HG03108 (cell line): Measurements from ENCODE around the gene CTNNA3.

Source experiments
- ATAC-seq: cut with Tn5 transposase; IDR thresholded peaks from one replicate; pipeline ENCODE4 v1.9.1; 2021; ENCODE audit warnings: moderate library complexity; ENCODE audit not compliant: unreplicated experiment

CTNNA3 gene

DNA sequence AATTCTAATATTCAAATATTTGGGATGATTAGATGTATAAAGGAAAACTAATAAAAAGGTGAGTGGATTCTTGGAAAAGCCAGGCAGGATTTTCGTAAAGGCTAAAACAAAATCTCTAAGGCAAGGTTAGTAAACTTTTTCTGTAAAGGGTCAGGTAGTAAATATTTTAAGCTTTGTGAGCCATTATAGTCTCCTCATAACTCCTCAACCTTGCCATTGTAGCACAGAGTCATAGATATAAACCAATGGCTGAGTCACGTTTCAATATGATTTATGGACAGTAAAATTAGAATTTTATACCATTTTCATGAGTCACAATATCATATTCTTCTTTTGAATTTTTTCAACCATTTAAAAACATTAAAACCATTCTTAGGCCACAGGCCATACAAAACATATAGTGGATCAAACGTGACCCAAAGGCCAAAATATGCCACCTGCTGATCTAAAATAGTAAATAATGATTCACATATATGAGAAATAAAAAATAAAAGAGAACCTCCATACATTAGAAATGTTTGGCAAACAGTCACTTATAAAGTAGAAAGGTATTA is 1422.0 kb downstream of the CTNNA3 start:
- no peak for ATAC-seq

DNA sequence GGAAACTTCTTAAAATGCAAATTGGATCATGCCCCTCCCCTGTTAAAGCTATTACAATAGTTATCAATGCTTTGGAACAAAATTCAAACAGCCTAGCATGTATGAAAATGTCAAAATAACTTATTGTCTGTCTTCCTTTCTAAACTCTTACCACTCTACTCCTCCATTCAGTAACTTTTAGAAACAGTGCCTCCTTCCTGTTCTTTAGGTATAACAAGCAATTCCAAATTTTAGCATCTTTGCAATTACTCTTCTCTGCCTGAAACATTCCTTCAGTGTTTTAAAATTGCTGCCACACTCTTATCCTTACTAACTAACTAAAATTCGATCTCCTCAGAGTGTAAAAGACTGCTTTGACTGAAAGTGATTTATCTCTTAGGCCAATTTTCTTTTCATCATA is 1430.6 kb downstream of the CTNNA3 start:
- ATAC-seq: no peak

DNA sequence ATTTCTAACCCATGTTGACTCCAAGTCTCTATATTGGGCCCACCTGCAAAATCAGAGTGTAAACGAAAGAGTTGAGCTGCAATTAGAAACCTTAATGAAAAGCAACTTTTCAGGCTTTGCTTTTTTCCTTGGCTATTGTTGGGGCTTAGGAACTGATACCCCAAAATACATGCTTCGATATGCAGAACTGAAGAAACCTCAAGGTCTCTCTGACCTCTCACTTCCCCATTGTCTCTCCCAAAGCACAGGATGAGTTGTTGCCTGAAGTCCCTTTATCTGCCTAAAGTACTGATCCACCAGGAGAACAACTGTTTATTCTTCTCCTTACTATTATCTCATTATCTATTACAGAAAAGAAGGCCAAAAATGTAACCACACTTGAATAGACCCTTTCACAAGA is 1436.2 kb downstream of the CTNNA3 start:
- ATAC-seq: no peak

- ATAC-seq: no peak
Observed at GRCh38 chr10:66258693-66259092, 1437.3 kb downstream of the CTNNA3 start.

DNA sequence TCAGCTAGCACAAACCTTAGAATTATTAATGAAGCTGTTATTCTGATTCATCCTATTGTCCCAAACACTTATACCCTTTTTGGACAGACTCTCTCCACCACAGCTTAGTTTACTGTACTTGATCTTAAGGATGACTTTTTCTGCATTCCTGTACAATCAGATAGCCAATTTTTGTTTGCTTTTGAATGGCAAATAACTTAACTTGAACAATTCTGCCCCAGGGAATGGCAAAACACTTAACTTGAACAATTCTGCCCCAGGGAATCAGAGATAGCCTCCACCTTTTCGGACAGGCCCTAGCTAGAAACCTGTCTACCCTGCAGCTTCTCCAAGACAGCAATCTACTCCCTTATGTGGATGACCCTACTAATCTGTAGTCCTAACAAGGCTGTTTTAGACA is 1438.2 kb downstream of the CTNNA3 start:
- ATAC-seq: no peak

DNA sequence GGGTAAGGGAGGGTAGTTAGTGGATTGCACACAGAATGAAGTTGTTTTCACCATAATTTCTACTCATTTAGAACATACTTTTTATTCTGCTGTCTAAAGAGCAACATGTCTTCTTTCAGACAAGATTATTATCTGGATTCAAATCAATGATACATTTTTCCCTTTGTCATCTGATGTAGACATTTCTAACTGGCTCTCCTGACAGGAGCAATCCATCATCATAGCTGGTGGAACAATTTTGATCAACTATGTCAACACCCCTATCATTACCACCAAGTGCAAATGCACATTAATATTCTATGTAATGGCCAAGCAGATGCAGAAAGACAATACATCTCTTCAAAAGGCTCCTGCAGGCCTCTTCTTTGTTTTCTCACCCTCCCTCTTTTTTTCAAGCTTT is 1443.0 kb downstream of the CTNNA3 start:
- ATAC-seq: no peak

GRCh38 chr10:66246177-66246576 is 1449.8 kb downstream of the CTNNA3 start:
- no peak for ATAC-seq

GRCh38 chr10:66244953-66245352 is 1451.0 kb downstream of the CTNNA3 start:
- ATAC-seq: no peak

GRCh38 chr10:66242885-66243284 is 1453.1 kb downstream of the CTNNA3 start:
- no peak for ATAC-seq

- ATAC-seq: no peak
Observed at GRCh38 chr10:66239062-66239461, 1456.9 kb downstream of the CTNNA3 start.

DNA sequence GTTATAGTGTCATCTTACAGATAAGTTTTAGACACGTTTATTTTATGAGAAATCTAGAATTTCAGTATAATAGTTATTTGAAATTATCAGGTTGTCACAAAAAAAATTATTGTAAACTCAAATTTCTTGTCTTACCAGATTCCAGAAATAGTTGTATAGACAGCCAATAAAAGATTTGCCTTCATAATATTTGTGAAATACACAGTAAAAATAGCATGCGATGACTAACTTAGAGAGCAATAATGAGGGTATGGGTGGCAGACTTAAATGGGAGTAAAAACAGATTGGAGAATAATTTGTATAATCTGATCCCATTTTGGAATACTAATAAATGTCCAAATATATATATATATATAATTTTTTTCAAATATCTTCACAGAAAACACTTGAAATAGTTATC is 1457.7 kb downstream of the CTNNA3 start:
- ATAC-seq: no peak

DNA sequence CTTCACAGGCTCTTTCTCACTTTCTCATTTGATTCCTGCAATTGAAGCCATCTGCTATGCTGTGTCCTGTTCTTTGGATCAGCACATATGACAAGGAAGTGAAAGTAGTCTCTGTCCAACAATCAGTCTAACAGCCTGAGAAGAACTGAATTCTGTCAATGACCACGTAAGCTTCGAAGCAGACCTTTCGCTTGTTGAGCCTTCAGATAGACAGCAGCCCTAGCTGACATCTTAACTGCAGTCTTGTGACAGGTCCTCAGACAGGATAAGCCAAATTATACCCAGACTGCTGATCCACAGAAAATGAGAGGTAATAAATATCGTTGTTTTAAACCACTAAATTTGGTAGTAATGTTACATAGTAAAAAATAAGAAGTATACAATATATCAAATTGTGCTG is 1461.1 kb downstream of the CTNNA3 start:
- ATAC-seq: no peak

DNA sequence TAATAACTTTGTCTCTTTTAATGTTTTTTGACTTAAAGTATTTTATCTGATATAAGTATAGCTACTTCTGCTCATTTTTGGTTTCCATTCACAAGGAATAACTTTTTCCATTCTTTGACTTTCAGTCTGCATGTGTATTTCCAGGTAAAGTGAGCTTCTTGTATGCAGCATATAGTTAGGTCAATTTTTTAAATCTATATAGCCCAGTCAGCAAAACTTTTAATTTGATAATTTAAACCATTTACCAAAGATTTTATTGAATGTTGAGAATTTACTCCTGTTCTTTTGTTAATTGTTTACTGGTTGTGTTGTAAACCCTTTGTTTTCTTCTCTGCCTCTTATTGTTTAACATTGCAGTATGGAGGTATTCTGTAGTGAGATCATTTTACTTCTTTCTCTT is 1467.1 kb downstream of the CTNNA3 start:
- ATAC-seq: no peak

GRCh38 chr10:66223656-66224055 is 1472.3 kb downstream of the CTNNA3 start:
- no peak for ATAC-seq

DNA sequence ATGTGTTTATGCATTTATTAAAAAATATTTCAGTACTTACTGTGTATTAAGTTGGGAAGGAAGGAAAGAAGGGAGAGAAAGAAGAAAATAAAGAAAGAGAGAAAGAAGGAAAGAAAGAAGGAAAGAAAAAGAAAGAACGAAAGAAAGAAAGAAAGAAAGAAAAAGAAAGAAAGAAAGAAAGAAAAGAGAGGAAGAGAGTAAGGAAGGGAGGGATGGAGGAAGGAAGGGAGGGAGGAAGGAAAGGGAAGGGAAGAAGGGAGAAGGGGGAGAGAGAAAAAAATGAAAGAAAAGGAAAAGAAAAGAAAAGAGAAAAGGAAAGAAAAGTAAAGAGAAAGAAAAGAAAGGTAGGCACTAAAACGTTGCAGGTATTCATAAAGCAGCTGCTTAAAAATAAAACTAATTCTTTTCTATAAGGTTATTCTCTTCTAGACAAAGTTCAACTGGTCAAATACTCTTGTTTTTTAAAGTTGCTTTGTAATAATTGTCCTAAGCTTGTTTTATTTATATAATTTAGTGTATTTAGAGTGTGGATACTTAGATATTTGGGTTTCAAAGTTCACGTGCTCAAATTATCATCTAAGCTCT is 1473.4 kb downstream of the CTNNA3 start:
- no peak for ATAC-seq

GRCh38 chr10:66218981-66219587 is 1476.9 kb downstream of the CTNNA3 start:
- ATAC-seq: no peak

DNA sequence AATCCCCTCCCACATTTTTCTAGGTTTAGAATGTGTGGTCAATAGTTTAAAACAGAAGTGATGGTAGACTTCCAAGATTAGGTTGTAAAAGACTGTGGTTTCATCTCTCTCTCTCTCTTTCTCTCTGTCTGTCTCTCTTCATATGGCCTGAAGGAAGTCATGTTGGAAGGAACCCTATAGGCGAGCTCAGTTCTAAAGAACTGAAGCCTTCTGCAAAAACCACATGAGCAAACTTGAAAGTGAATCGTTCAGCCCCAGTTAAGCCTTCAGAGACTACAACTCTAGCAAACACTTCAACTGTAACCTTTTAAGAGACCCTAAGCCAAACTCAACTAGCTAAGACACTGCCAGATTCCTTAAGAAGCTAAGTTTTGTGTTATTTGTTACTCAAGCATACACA is 1477.7 kb downstream of the CTNNA3 start:
- ATAC-seq: no peak

DNA sequence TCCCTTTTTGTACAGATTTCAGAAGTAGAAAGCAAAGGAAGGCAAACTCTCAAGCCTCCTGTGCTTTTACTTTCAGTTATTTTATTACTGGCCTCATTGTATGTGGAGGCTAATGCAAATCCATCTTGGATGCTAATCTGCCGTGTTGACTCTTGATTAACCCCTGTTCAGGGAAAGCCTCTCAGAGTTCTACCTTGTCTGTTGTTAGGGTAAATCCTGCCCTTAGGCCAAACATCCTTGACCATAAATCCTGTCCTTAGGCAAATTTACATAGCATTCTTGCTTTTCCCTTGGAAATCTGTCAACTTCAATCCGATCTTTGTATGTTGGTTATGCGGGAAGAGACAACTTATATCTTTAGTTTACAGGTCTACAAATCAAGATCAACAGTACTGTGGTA is 1480.1 kb downstream of the CTNNA3 start:
- ATAC-seq: no peak

- ATAC-seq: no peak
Observed at GRCh38 chr10:66214721-66215404, 1481.1 kb downstream of the CTNNA3 start.

- ATAC-seq: no peak
Observed at GRCh38 chr10:66209025-66209424, 1487.0 kb downstream of the CTNNA3 start.

DNA sequence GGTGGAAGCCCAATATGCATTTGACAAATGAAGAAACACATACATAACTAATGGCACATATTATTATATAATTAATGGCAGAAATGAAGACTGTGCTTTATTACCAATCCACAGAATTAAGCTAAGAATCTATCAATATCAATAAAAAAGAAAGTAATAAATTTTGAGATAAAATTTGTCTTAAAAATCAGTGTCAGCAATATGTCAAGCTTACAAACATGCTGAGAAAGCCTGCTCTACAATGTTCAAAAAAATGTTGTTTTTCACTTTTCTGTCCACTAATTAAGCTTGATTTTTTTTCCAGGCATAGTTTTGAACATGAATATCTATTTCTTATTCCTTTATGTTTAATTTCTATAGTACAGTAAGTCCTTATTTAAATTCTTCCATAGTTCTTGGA is 1491.2 kb downstream of the CTNNA3 start:
- no peak for ATAC-seq

DNA sequence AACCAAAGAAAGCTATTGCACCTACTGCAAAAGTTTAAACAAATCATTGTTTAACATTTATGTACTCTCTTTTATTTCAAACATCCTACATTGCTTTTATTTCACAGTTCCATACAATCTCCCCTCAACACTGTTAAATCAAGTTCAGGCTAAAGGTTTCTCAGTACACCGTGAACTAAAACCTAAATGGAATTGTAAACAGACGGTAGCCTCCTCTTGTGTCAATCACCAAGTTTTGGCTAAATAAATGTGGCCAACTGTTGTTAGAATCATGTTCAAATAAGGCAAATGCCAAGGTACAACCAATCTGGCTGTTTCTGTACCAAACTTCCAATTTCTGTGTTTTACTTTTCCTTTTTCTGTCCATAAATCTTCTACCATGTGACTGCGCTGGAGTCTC is 1493.9 kb downstream of the CTNNA3 start:
- ATAC-seq: no peak
